K562 (cell line): ENCODE results near the gene IQCE. TPM values are rescaled to one million over a fixed set of nuclear protein-coding genes. Genes with fewer than 3 reads are reported as not detected.

Experiments used
- CSDE1 ChIP-seq, 2 experiments: fragments of 450-650 bp; IDR thresholded peaks; 2 replicates each; pipeline ENCODE4 v1.6.1; 2016; ENCODE audit warnings: mild to moderate bottlenecking in 1 of 2
- CTBP1 ChIP-seq: fragments of 450-650 bp; IDR thresholded peaks from 2 replicates; pipeline ENCODE4 v1.6.1; 2016; ENCODE audit warnings: borderline replicate concordance
- HDAC2 ChIP-seq: fragments of 450-650 bp; IDR thresholded peaks from 2 replicates; pipeline ENCODE4 v1.6.1; 2016; ENCODE audit warnings: mild to moderate bottlenecking
- HDAC6 ChIP-seq: IDR thresholded peaks from 2 replicates; pipeline ENCODE4 v1.6.1; 2012; ENCODE audit warnings: low read depth, mild to moderate bottlenecking, control low read depth, inconsistent platforms, low read length, moderate library complexity
- LCOR ChIP-seq: sonication (generic); formaldehyde crosslinking; IDR thresholded peaks from 2 replicates; pipeline ENCODE4 v1.8.0; 2022; ENCODE audit warnings: mild to moderate bottlenecking, missing genetic modification reagents
- MEF2D ChIP-seq: conservative IDR thresholded peaks from 2 replicates; pipeline ENCODE4 v1.6.1; 2016; ENCODE audit warnings: low read depth, missing genetic modification characterization, missing compliant biosample characterization
- MTF1 ChIP-seq: fragments of 250-450 bp; sonication (Bioruptor Pico); IDR thresholded peaks from 2 replicates; pipeline ENCODE4 v1.9.0; 2021; ENCODE audit warnings: moderate library complexity, mild to moderate bottlenecking, inconsistent platforms, borderline replicate concordance
- NCOA4 ChIP-seq: fragments of 450-650 bp; IDR thresholded peaks from 2 replicates; pipeline ENCODE4 v1.6.1; 2018; ENCODE audit warnings: mild to moderate bottlenecking; ENCODE audit not compliant: partially characterized antibody
- SMAD1 ChIP-seq: fragments of 150-350 bp; IDR thresholded peaks from 2 replicates; pipeline ENCODE4 v1.6.1; 2014; ENCODE audit warnings: low read length, low read depth; ENCODE audit not compliant: partially characterized antibody
- TRIM24 ChIP-seq, 2 experiments: fragments of 450-650 bp; IDR thresholded peaks; 2 replicates each; pipeline ENCODE4 v1.6.1; 2016
- ZFP30 ChIP-seq: fragments of 250-450 bp; sonication (Bioruptor Pico); IDR thresholded peaks from 2 replicates; pipeline ENCODE4 v1.8.0; 2022; ENCODE audit warnings: moderate library complexity, mild to moderate bottlenecking, inconsistent platforms, borderline replicate concordance
- ZKSCAN3 ChIP-seq: fragments of 250-450 bp; sonication (Bioruptor Pico); IDR thresholded peaks from 2 replicates; pipeline ENCODE4 v1.4.0; 2020
- ZNF282 ChIP-seq: sonication (generic); formaldehyde crosslinking; IDR thresholded peaks from 2 replicates; pipeline ENCODE4 v1.8.1; 2023; ENCODE audit warnings: missing genetic modification reagents
- ZNF583 ChIP-seq: fragments of 250-450 bp; sonication (Bioruptor Pico); IDR thresholded peaks from 2 replicates; pipeline ENCODE4 v1.4.0; 2020
- ZNF584 ChIP-seq: fragments of 200-800 bp; sonication (Bioruptor generic); IDR thresholded peaks from 2 replicates; pipeline ENCODE4 v1.6.1; 2016; ENCODE audit warnings: low read depth, mild to moderate bottlenecking, missing genetic modification characterization, missing compliant biosample characterization
- polyA plus RNA-seq, 8 experiments: library from polyadenylated mRNA; depleted of rRNA in 4 of 8; stranded (reverse) in 5 of 8; unstranded in 3 of 8; fragments of >200 nt; fragmentation: Nextera tagmentation in 2 of 8; fragmentation: Illumina TruSeq in 1 of 8; extraction: Ambion mirVana in 2 of 8; extraction: Trizol in 1 of 8; gene quantifications; 2 replicates each; pipeline versions ENCODE4 v1.2.1 to v1.2.3, GENCODE V29; 2011 to 2014; ENCODE audit warnings: inconsistent platforms in 1 of 8, missing spikeins in 1 of 8
- total RNA-seq, 7 experiments: library from RNA; depleted of rRNA in 6 of 7; stranded (reverse); fragments of >200 nt in 6 of 7; fragmentation: Illumina TruSeq in 2 of 7; extraction: Trizol in 2 of 7; gene quantifications; 2 replicates each; pipeline versions ENCODE4 v1.2.1 to v1.2.3, GENCODE V29; 2011 to 2021; ENCODE audit warnings: low replicate concordance in 1 of 7
- TF ChIP-seq, protein P1 (sequence below): conservative IDR thresholded peaks from 2 replicates; pipeline ENCODE4 v1.6.1; 2011; ENCODE audit warnings: low read depth, mild to moderate bottlenecking, low read length; ENCODE audit not compliant: control insufficient read depth
- TF ChIP-seq, protein P2 (sequence below): fragments of 450-650 bp; formaldehyde crosslinking; IDR thresholded peaks from 2 replicates; pipeline ENCODE4 v1.4.0; 2020; ENCODE audit warnings: mild to moderate bottlenecking, moderate library complexity
- TF ChIP-seq, protein P3 (sequence below): fragments of 450-650 bp; formaldehyde crosslinking; IDR thresholded peaks from 2 replicates; pipeline ENCODE4 v1.4.0; 2020; ENCODE audit warnings: mild to moderate bottlenecking, moderate library complexity
- TF ChIP-seq, protein P4 (sequence below): fragments of 250-450 bp; sonication (Bioruptor Pico); IDR thresholded peaks from 2 replicates; pipeline ENCODE4 v1.5.0; 2022; ENCODE audit warnings: mild to moderate bottlenecking

IQCE gene
- total and polyA plus RNA-seq, 9 of the 15 experiments (the other 6 are each of a cell fraction or from before 2014, with no cell fraction given): 0.18 to 8.5 (median 4.2) TPM

DNA sequence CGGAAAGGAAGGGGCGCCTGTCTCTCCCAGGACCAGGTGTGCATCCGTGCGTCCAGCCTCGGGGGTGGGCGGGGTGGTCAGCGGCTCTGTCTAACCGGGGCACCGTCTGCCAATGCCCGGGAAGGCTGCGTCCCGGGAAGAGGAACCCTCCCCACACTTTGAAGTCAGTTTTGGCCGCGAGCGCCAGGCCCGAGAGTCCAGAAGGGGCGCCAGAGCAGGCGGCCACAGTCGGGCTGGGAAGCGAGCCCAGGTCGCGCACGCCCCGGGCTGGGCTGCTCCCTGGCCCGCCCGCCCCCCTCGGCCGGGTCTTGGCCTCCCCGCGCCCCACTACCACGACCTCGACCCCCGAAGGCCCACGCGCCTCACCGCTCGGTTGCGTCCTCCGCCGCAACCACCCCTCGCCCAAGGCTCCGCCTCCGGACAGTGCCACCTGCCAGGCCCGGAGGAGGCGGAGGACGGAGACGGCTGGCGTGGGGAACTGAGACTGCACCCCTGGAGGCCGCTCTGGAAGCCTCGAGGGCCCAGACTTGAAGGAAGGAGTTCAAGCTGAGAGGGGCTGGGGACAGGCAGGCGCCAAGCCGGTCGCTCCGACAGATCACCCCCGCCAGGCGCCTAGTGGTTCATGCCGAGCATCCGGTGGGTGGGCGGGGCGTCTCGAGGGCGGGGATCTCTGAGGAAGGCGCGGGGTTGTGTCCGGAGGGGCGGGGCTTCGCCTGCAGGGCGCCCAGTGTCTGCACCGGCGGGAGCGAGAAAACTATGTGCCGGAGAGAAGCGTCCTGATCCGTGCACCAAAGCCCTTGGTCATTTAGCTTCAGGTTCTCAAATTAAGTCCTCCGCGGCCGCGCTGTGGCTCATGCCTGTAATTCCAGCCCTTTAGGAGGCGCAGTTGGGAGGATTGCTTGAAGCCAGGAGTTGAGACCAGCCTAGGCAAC, 3.4 kb upstream of the IQCE start, which contains the start of gene BRAT1 (continued):
- no peak for TF ChIP-seq ZNF282 (CRISPR knock-in tag)
- TF ChIP-seq HDAC6: no peak
- TF ChIP-seq, protein P1, sequence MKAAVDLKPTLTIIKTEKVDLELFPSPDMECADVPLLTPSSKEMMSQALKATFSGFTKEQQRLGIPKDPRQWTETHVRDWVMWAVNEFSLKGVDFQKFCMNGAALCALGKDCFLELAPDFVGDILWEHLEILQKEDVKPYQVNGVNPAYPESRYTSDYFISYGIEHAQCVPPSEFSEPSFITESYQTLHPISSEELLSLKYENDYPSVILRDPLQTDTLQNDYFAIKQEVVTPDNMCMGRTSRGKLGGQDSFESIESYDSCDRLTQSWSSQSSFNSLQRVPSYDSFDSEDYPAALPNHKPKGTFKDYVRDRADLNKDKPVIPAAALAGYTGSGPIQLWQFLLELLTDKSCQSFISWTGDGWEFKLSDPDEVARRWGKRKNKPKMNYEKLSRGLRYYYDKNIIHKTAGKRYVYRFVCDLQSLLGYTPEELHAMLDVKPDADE: peak; percentile 59; the same call in 1 of the 2 replicates
- no peak for TF ChIP-seq TRIM24 (IDR thresholded peaks at IDR 0.05)
- no peak; the same call in 1 of the 2 replicates for TF ChIP-seq HDAC2
- TF ChIP-seq SMAD1: no peak
- no peak for TF ChIP-seq CSDE1 (IDR thresholded peaks at IDR 0.05)
- TF ChIP-seq ZFP30 (CRISPR knock-in tag): no peak
- TF ChIP-seq, protein P2, sequence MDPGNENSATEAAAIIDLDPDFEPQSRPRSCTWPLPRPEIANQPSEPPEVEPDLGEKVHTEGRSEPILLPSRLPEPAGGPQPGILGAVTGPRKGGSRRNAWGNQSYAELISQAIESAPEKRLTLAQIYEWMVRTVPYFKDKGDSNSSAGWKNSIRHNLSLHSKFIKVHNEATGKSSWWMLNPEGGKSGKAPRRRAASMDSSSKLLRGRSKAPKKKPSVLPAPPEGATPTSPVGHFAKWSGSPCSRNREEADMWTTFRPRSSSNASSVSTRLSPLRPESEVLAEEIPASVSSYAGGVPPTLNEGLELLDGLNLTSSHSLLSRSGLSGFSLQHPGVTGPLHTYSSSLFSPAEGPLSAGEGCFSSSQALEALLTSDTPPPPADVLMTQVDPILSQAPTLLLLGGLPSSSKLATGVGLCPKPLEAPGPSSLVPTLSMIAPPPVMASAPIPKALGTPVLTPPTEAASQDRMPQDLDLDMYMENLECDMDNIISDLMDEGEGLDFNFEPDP (CRISPR knock-in tag): no peak
- TF ChIP-seq ZKSCAN3 (CRISPR knock-in tag): no peak
- TF ChIP-seq ZNF583 (CRISPR knock-in tag): no peak
- no peak for TF ChIP-seq NCOA4
- TF ChIP-seq LCOR: no peak
- TF ChIP-seq, protein P3, sequence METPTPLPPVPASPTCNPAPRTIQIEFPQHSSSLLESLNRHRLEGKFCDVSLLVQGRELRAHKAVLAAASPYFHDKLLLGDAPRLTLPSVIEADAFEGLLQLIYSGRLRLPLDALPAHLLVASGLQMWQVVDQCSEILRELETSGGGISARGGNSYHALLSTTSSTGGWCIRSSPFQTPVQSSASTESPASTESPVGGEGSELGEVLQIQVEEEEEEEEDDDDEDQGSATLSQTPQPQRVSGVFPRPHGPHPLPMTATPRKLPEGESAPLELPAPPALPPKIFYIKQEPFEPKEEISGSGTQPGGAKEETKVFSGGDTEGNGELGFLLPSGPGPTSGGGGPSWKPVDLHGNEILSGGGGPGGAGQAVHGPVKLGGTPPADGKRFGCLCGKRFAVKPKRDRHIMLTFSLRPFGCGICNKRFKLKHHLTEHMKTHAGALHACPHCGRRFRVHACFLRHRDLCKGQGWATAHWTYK (CRISPR knock-in tag): 0 out of 2 replicates have a peak, but pooled peaks have one; percentile 26
- TF ChIP-seq MEF2D: no peak
- no peak for TF ChIP-seq MTF1 (CRISPR knock-in tag)
- peak; percentile 68 for TF ChIP-seq CTBP1
- TF ChIP-seq, protein P4, sequence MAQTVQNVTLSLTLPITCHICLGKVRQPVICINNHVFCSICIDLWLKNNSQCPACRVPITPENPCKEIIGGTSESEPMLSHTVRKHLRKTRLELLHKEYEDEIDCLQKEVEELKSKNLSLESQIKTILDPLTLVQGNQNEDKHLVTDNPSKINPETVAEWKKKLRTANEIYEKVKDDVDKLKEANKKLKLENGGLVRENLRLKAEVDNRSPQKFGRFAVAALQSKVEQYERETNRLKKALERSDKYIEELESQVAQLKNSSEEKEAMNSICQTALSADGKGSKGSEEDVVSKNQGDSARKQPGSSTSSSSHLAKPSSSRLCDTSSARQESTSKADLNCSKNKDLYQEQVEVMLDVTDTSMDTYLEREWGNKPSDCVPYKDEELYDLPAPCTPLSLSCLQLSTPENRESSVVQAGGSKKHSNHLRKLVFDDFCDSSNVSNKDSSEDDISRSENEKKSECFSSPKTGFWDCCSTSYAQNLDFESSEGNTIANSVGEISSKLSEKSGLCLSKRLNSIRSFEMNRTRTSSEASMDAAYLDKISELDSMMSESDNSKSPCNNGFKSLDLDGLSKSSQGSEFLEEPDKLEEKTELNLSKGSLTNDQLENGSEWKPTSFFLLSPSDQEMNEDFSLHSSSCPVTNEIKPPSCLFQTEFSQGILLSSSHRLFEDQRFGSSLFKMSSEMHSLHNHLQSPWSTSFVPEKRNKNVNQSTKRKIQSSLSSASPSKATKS (CRISPR knock-in tag): no peak
- TF ChIP-seq ZNF584 (CRISPR knock-in tag): no peak
